Measurements from ENCODE around the gene KCNAB1. TPM values are rescaled to one million over a fixed set of nuclear protein-coding genes. Genes with fewer than 3 reads are reported as not detected.

The KCNAB1 gene
- total RNA-seq, 1 experiment from 2014 or later: 1.0 TPM

- TF ChIP-seq ZNF263 (CRISPR knock-in tag; IDR thresholded peaks at IDR 0.05; ENCODE audit: low read depth): no peak
- TF ChIP-seq ERG (CRISPR knock-in tag; IDR thresholded peaks at IDR 0.05): no peak
- TF ChIP-seq ZNF281 (CRISPR knock-in tag; IDR thresholded peaks at IDR 0.05): no peak
- TF ChIP-seq E2F4 (CRISPR knock-in tag; IDR thresholded peaks at IDR 0.05; ENCODE audit: borderline replicate concordance, low read depth): no peak
- TF ChIP-seq ZNF671 (CRISPR knock-in tag; IDR thresholded peaks at IDR 0.05): no peak
- TF ChIP-seq ZNF138 (CRISPR knock-in tag; conservative IDR thresholded peaks at IDR 0.05): no peak
- TF ChIP-seq ZNF416 (CRISPR knock-in tag; IDR thresholded peaks at IDR 0.05): no peak
- TF ChIP-seq ZBTB21 (CRISPR knock-in tag; IDR thresholded peaks at IDR 0.05; ENCODE audit: borderline replicate concordance): peak; percentile 49; the same call in 1 of the 2 replicates
- TF ChIP-seq AFF4 (CRISPR knock-in tag; IDR thresholded peaks at IDR 0.05; ENCODE audit: borderline replicate concordance): no peak
- 0 out of 2 replicates have a peak, but pooled peaks have one; percentile 44 for TF ChIP-seq TP53 (CRISPR knock-in tag; IDR thresholded peaks at IDR 0.05)
- TF ChIP-seq ZNF425 (CRISPR knock-in tag; conservative IDR thresholded peaks at IDR 0.05): no peak
Observed at GRCh38 chr3:156554842-156555687, 434.7 kb downstream of the KCNAB1 start, which contains the start of gene SSR3 (continued).

GRCh38 chr3:156558389-156558788 is 438.0 kb downstream of the KCNAB1 start:
- Mint-ChIP-seq H3K27me3 (ENCODE audit: low read depth) (no peaks in the 10 kb centered on the region), H3K9me3 (no peaks in the 10 kb centered on the region), H3K36me3 (peaks cover 5% of the 10 kb centered on the region; the same call in 1 of the 2 replicates), H3K4me3 (no peak overlapping the region), H3K4me1 (peaks cover 13% of the 10 kb centered on the region), H3K27ac (no peak overlapping the region)
- no peak for ATAC-seq
- DNase-seq (ENCODE audit: low spot score): no peak
- CTCF ChIA-PET: no interaction called here
- POLR2A ChIA-PET: no interaction called here
- TF ChIP-seq AR (CRISPR knock-in tag; IDR thresholded peaks at IDR 0.05): no peak
- no peak for TF ChIP-seq NR2C2 (CRISPR knock-in tag; IDR thresholded peaks at IDR 0.05)
- no peak for TF ChIP-seq IRF2 (CRISPR knock-in tag; IDR thresholded peaks at IDR 0.05; ENCODE audit: borderline replicate concordance, low read depth)
- no peak for TF ChIP-seq ARID4B (CRISPR knock-in tag; IDR thresholded peaks at IDR 0.05; ENCODE audit: borderline replicate concordance)

Measured in WTC11 (cell line).